Ovary (tissue), 3 donors: ENCODE data around the gene SBF2.

Experiments used
- CTCF ChIP-seq, 3 donors: fragments of 450-650 bp in 2 of 3; fragments of 200-600 bp in 1 of 3; IDR thresholded peaks; one replicate each; pipeline versions ENCODE4 v1.5.1 to v1.8.0; 2016 to 2022; ENCODE audit warnings: antibody characterized with exemption in 3 of 3, mild to moderate bottlenecking in 1 of 3
- POLR2A ChIP-seq: fragments of 450-650 bp; IDR thresholded peaks from one replicate; pipeline ENCODE4 v1.6.1; 2017; ENCODE audit warnings: antibody characterized with exemption, mild to moderate bottlenecking, moderate library complexity
- donor health status: DM: no; HTN: no; CAD: no.

GRCh38 chr11:10066441-10066840 lies 227.6 kb downstream of the SBF2 start:
- TF ChIP-seq CTCF (IDR thresholded peaks at IDR 0.05) (no peak), POLR2A (no peak)
